NCI-H82 treated with DMSO at 0.1 percent for 48 hours (cell line): Measurements from ENCODE around the gene PARP11.

Source experiments
- DNase-seq: peaks from one replicate; lab custom pipeline; 2025; ENCODE audit not compliant: unreplicated experiment; lab: John Stamatoyannopoulos, UW

The PARP11 gene, protein sequence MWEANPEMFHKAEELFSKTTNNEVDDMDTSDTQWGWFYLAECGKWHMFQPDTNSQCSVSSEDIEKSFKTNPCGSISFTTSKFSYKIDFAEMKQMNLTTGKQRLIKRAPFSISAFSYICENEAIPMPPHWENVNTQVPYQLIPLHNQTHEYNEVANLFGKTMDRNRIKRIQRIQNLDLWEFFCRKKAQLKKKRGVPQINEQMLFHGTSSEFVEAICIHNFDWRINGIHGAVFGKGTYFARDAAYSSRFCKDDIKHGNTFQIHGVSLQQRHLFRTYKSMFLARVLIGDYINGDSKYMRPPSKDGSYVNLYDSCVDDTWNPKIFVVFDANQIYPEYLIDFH

DNA sequence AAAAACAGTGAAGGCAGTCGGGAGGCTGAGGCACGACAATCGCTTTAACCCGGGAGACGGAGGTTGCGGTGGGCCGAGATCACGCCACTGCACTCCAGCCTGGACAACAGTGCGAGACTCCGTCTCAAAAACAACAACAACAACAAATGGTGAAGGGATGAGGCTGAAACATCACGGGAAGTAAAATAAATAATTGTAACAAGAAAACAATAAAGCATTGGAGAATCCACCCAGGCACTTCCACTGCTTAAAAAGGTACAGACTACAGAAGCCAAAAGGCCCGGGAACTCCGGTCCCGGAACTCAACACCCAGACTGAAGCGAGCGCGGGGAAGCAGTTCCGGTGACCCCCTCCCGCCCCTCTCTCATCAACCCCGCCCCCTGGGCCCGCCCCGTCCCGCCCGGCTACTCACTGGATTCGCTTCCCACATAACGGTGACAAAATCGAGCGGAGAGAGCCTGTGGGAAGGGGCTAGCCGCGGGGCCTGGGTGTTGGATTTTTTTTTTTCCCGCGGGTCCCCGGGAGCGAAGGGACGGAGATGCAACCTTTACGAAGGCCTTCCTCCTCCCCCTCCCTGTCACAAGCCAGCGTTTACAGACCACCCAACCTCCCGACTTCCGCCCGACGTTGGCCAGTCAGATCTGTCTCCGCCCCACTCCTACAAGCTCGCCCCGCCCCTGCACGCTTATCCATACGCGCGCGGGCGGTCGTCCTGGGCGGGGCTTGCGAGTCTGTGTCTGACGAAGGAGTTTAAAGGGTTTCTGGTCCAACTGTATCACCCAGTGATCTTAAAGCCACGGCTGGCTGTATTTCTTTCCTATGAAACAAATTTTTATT is at the start of gene PARP11:
Gene PARP11, minus strand, starts transcription at position 600 of the 837 bp plus-strand sequence. Its CDS starts 170 bp downstream, at position 430.
- peak; percentile 96 for DNase-seq

DNA sequence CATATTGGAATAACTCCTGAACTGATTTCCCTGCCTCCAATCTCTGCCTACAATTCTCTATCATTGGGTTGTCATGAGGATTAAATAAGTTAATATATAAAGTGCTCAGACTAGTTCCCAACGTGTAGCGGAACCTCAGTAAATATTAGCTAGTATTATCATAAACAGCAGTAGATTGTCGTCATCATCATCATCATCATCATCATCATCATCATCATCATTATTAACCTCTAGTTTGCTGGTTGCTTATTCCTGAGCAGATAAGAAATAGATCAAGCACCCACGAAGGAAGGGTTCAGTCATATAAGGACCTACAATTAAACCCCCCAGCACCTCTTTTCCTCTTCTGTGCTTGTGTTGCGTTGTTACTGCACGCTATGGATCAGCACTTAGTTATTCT is 48.8 kb upstream of the PARP11 start:
- no peak for DNase-seq

GRCh38 chr12:3921526-3921925 is 48.3 kb upstream of the PARP11 start:
- DNase-seq = no peak

- DNase-seq = no peak
Measured at GRCh38 chr12:3921151-3921471, 47.9 kb upstream of the PARP11 start.

DNA sequence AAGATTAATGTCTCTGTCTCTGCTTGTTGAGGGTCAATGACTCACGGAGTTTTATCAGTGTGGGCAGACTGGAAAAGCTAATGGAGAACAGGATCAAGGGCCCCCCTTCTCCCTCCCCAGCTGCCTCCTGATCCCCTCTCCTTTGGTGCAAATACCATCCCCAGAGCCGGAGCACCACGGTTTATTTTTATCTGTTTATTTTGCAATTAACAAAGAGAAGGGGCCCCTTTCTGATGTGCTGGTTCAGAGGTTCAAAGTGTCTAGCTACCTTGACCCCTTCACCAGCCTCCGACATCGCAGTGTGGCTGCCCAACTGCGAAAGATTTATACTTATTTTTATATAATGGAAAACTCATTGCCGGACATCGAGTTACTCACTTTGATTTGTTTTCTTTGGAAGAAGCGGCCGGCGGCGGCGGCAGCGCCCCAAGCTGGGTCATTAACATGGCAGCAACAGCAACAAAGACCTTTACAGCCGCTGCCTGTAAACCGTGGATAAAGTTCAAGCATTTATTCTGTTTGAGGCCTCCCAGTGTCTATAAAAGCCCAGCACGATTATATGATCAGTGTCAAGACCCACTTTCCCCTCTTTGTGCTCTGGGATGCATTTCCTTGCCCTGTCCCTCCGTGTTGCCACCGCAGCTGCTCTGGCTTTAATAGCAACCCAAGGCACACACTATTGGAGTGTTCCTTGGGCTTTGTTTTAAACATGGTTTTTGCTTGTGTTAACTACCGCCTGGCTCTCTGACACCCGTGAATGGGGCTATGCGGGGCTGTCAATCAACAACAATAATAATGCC is 47.4 kb upstream of the PARP11 start:
- DNase-seq = no peak

DNA sequence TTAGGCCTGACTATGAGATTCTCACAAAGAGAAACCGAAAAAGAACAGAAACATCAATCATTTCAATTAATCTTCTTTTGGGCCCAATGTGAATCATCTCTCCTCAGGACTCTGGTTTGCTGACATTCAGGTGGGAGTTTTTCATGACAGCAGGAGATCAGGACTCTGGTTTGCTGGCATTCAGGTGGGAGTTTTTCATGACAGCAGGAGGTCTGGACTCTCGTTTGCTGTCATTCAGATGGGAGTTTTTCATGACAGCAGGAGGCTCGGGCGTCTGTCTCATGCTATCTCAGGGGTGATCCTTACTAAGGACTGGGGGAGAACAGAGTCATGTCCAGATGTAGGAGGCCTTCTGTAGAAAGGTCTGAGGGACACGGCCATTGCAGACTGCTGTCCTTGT is 40.1 kb upstream of the PARP11 start:
- DNase-seq = no peak

- DNase-seq = no peak
Measured at GRCh38 chr12:3912863-3913262, 39.7 kb upstream of the PARP11 start.

GRCh38 chr12:3911409-3911808 is 38.2 kb upstream of the PARP11 start:
- no peak for DNase-seq

DNA sequence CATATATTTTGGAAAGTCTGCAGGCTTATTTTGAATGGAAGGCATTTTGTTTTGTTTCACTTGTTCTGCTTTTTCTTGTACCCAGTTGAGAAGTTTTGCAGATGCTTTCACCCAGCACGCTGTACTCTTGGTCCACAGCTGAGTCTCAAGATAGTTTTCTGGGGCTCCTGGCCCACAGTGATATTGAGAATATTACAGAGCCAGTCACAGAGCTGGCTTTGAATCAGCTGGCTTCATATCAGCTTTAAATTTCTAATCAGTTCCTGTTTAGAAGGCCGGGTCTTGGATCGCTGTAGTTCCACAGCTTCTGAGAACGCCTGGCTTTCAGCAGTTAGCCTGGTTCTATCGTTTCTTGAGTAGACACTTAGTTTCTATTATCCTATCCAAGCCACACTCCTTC is 32.5 kb upstream of the PARP11 start:
- no peak for DNase-seq

- DNase-seq = no peak
Measured at GRCh38 chr12:3904999-3905398, 31.8 kb upstream of the PARP11 start.

GRCh38 chr12:3902921-3903320 is 29.7 kb upstream of the PARP11 start:
- no peak for DNase-seq

DNA sequence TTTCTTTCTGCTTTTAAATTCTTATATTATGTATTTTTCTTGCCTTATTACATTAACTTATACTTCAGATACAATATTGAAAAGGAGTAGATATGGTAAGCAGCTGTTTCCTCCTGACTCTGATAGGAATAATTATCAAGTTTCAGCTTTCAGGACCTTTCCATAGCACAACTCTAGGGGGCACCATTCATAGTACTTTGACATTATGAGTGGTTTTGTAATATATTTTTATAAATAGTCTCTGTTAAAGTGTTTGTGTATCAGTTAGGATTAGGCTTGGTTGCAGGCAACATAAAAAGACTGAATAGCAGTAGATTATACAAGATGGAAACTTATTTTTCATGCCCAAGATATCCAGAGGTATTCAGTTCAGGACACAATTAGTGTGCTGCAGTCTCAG is 27.9 kb upstream of the PARP11 start:
- no peak for DNase-seq

DNA sequence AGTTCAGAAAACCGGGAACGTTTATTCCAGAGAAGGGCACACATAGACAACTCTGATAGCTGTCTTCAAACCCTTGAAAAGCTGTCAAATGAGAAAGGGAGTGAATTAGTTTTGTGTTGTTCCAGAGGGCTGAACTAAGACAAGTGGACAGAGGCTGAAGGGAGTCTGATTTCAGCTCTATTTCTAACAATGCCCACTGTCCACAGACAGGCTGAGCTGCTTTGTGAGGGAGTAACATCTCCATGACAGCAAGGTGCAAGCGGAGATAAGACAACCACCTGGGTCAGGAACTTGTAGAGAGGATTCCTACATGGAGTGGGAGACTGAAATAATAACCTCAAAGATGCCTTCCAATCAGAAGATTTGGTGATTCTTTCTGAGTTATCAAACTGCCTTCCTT is 25.6 kb upstream of the PARP11 start:
- no peak for DNase-seq

GRCh38 chr12:3897371-3897971 is 24.3 kb upstream of the PARP11 start:
- no peak for DNase-seq

GRCh38 chr12:3896801-3897351 is 23.7 kb upstream of the PARP11 start:
- DNase-seq = no peak

GRCh38 chr12:3896356-3896755 is 23.2 kb upstream of the PARP11 start:
- no peak for DNase-seq

DNA sequence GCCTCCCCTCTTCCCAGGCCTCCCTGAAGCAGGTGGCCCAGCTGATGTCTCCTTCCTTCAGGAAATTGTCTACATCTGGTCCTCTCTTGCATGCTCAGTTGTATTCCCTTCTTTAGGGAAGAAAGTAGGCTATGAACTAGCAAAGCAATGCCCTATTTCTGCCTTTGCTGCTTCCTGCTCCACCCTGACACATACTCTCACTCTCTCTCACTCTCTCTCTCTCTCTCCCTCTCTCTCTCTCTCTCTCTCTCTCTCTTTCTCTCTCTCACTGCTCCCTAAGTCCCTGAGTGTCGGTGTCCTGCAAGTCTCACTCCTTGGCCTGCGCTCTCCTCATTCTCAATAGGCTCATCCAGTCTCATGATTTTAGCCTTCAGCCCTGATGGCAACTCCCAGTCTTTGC is 19.4 kb upstream of the PARP11 start:
- DNase-seq = no peak

DNA sequence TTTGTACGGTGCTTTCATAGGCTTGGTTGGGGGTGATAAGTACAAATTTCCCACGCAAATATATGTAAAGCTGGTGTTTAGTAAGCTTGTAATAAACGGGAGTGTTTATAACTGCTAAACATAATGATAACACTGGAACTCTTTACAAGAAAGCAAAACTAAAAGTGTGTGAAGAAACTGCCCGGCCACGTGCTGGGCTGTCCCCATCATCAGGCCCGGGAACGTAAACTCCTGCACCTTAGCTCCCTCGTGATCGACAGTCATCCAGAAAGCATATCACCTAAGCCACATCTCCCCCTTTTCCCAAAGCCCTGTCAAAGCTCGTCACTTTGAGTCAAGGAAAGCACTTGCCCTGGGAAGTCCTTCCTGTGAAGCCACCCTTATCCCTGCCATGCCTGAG is 18.0 kb upstream of the PARP11 start:
- DNase-seq = no peak

GRCh38 chr12:3888659-3889058 is 15.5 kb upstream of the PARP11 start:
- no peak for DNase-seq

DNA sequence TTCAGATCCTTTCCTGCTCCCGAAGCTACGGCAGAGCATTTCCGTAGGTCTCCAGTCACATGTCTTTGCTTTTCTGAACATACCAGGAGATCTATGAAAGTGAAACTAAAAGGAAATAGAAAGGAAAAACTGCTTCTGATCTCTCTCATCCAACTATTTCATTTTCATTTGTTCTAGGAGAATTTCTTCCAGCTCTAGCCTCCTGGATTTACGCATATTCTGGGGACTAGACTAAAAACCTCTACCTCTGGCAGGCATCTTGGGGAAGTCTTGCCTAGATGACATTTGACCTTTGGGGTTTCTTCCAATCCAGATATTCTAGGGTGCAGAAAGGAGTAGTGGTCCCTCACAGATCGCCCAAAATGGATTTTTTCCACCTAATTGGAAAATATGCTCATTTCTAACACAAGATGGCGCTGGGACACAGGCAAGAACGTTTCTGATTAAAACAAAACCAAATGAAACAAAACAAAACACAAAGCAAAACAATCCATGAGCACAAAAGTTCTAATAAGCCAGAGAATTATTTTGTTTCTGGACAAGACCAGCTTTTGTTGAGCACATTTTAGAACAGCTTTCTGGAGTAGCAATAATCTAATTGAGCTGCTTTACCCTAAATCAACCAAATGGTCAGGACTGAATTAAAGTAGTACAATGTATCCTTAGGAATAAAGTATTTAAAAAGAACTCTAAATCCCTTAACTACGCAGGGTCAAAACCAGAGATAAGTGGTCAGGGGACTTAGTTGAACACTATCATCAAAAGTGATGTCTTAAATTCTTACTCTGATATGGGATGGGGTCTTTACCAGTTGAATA is 12.3 kb upstream of the PARP11 start:
- DNase-seq = peak; percentile 23
